Keratinocyte (primary cell): ENCODE data around the gene SEC23A.

Experiments
- EZH2 ChIP-seq: IDR thresholded peaks from one replicate; pipeline ENCODE4 v1.6.1; 2012; ENCODE audit warnings: inconsistent platforms, mild to moderate bottlenecking, low read length, moderate library complexity
- TF ChIP-seq, protein P1 (sequence below), 3 experiments: IDR thresholded peaks in 1 of 3; conservative IDR thresholded peaks in 1 of 3; optimal IDR thresholded peaks in 1 of 3; 2 replicates in 2 of 3; 3 replicates in 1 of 3; pipeline versions ENCODE3 to v1.5.1; 2011; ENCODE audit warnings: low read length in 3 of 3, mild to moderate bottlenecking in 3 of 3, moderate library complexity in 2 of 3, control low read depth in 1 of 3, inconsistent platforms in 1 of 3; ENCODE audit not compliant: insufficient read depth in 2 of 3; ENCODE audit errors: extremely low read depth in 1 of 3

DNA sequence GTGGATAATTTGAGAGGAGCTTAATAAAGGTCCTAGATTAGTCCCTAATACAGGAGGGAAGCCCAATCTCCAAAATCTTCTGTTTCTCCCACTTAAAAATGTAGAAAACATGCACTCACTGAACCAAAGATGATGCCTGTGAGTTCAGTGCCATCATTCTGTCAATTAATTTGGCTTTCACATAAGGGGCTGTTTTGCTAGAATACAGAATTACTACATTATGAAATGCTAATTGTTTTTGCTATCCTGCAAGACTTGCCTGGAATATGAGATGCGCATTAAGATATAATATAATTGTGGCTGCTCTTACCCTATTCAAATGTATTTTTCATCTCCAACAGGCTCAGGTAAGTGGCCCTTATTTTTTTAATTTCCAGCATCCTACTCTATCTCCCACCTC, 111.7 kb downstream of the SEC23A start:
- TF ChIP-seq, protein P1, sequence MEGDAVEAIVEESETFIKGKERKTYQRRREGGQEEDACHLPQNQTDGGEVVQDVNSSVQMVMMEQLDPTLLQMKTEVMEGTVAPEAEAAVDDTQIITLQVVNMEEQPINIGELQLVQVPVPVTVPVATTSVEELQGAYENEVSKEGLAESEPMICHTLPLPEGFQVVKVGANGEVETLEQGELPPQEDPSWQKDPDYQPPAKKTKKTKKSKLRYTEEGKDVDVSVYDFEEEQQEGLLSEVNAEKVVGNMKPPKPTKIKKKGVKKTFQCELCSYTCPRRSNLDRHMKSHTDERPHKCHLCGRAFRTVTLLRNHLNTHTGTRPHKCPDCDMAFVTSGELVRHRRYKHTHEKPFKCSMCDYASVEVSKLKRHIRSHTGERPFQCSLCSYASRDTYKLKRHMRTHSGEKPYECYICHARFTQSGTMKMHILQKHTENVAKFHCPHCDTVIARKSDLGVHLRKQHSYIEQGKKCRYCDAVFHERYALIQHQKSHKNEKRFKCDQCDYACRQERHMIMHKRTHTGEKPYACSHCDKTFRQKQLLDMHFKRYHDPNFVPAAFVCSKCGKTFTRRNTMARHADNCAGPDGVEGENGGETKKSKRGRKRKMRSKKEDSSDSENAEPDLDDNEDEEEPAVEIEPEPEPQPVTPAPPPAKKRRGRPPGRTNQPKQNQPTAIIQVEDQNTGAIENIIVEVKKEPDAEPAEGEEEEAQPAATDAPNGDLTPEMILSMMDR (optimal IDR thresholded peaks at IDR 0.05 in 1 of 3, IDR thresholded peaks at IDR 0.05 in 1 of 3, conservative IDR thresholded peaks at IDR 0.05 in 1 of 3; ENCODE audit: extremely low read depth in 1 of 3, insufficient read depth in 2 of 3, low read length in 3 of 3), result no peak
- TF ChIP-seq EZH2, result no peak
